GM19455 (cell line): ENCODE measurements around the gene DESI1.
"Not testable (repeated sequence)": the region's sequence is repeated elsewhere in the genome, so short reads cannot be mapped to it uniquely, and the experiment has no call there.

Experiments
- ATAC-seq: cut with Tn5 transposase; IDR thresholded peaks from one replicate; pipeline ENCODE4 v1.9.1; 2021; ENCODE audit not compliant: unreplicated experiment

The DESI1 gene

DNA sequence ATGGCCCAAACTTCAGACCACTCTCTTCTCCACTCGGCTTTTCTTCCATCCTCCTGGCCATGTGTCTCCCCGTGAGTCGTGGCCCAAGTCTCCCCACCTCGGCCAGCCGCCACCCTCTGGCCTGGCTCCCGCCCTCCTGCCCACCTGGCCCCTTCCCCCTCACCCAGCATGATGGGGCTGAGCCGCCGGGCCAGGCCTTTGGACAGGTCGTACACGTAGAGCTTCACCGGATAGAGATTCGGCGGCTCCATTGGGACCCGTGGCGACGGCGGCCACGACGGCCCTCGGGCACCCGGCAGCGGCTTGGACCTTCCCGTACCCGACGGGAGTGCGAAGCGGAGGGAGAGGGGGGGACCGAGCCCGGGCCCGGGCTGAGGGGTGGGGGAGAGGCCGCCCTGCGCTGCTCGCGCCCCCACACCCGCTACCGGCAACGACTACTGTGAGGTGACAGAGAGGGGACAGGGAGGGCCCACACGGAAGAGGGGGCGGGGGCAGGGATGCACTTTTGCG is at the start of gene DESI1:
DESI1 (minus strand) TSS at position 455 of the 510 bp plus-strand sequence; CDS start at position 251, 204 bp downstream.
- ATAC-seq = peak; percentile 59

DNA sequence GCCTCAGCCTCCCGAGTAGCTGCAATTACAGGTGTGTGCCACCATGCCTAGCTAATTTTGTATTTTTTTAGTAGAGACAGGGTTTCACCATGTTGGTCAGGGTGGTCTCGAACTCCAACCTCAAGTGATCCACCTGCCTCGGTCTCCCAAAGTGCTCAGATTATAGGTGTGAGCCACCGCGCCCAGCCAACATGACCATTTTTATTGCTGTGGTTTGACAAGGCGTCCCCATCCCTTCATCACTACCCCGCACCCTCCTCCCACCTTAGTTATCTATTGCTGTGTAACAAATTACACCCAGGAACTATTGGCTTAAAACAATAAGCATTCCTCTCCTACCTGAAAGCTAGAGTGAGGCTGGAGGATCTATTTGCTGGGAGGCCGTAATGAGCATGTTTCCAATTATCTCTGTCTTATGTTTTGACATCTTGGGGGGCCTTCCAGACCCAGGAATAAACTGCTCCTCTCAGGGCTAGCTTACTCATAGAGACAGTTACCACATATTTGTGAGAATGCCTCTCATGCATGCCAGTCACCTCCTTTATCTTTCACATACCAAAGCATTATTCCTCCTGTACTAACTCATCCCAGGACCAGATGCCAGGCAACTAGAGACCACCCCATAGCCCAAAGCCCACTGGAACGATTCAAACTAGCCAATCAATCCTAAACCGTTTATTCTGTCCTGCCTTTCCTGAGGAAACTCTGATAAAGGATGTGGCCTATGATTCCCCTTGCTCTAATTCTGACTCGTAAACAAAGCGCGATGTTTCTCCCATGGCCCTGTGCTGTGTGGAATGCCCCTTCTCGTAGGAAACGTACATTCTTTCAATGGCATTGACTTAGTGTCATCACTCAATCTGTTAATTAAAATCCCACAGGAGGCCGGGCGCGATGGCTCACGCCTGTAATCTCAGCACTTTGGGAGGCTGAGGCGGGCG is 48.4 kb upstream of the DESI1 start:
- ATAC-seq = no peak

DNA sequence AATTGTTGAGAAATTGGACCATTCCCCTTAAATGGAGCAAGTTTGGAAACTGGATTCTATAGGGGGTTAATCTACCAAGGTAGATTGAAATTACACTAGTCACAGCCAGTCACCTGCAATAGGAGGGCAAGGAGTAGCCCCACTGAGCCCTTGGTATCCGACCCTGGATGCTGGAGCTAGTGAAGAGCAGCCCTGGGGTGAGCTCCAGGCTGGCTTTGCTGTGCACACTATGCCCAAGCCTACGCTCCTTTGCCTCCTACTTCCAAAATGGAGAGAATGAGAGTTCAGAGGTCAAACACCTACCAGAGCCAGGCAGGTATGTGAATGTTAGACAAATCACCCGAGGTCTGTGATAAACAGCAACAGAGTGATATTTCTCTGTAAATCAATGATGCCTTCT is 44.1 kb upstream of the DESI1 start:
- no peak for ATAC-seq

DNA sequence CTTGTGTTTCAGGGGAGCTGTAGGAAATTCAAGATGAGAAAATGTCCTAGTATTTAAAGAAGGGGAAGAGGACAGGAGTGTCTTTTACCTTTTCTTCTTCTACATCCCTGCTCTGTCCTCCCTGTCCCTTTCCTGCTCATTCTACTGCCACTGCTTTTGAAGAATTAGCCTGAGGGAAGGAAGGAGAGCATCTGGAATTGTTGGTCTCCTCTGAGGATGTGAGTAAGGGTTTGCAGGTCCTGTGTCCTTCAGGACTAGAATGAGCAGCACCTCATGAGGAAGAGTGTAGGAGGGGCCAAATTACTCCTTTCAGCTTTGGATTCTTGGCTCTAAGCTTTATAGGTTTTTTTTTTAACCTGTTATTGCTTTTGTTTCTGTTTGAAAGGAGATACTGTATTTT is 43.6 kb upstream of the DESI1 start:
- ATAC-seq = no peak

DNA sequence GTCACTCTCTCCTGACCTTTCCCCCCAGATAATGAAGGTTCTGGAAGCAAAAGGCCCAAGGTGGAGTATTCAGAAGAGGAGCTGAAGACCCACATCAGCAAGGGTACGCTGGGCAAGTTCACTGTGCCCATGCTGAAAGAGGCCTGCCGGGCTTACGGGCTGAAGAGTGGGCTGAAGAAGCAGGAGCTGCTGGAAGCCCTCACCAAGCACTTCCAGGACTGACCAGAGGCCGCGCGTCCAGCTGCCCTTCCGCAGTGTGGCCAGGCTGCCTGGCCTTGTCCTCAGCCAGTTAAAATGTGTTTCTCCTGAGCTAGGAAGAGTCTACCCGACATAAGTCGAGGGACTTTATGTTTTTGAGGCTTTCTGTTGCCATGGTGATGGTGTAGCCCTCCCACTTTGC is 42.8 kb upstream of the DESI1 start:
- ATAC-seq = not testable (repeated sequence)

DNA sequence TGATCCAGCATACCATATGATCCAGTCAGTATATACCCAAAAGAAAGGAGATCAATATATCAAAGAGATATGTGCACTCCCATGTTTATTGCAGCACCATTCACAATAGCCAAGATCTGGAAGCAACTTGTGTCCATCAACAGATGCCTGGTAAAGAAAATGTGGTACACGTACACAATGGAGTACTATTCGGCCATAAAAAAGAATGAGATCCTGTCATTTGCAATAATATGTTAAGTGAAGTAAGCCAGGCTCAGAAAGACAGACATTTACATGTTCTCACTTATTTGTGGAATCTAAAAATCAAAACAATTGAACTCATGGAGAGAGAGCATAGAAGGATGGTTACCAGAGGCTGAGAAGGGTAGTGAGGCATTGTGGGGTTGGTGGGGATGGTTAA is 40.9 kb upstream of the DESI1 start:
- ATAC-seq = no peak

DNA sequence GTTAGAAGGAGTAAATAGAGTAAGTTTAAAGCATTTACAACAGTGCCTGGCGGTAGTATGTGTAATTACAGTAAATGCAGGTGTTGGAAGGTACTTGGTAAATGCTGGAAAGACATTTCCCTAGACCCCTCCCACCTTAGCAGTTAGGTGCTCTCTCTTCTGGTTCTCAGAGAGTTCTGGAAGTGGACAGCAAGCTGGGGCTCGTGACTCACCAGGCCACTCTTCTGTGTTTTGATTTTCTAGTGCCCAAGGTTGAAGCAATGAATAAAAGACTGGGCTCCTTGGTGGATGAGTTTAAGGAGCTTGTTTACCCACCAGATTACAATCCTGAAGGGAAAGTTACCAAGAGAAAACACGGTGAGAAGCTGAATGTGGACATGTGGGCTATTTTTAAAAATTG is 40.2 kb upstream of the DESI1 start:
- ATAC-seq = no peak

DNA sequence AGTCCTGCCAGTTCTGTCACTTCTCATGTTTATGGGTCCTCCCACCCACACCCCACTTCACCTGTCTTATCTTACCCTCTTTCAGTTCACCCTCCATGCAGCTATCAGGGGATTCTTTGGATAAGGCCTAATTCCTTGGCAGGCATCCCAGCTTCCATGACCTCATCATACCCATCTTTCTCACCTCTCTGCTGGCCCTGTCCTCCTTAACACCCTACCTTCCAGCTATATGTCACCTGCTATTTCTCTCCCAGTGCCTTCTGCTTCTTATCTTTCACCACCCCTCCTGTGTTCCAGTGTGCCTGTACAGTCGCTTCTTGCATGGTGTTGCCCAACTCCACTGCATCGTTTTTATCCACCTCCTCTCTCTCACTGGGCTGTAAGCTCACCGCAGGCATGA is 39.6 kb upstream of the DESI1 start:
- no peak for ATAC-seq

DNA sequence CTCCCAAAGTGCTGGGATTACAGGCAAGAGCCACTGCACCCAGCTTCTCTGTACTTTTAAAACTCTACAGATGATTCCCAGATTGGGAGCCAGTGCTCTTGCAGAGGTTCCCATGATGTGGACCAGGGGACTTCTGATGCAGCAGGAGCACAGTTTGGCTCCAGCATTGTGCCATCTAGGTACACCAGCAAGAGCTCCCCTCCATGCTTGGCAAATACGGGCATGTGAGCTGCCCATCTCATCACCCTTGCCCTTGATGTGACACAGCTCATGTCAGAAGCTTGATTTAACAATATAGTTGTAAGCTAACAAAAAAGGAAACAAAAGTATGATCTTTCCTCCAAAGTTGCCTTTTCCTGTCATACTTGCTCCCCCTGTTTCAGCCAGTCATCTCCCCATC is 39.1 kb upstream of the DESI1 start:
- no peak for ATAC-seq

DNA sequence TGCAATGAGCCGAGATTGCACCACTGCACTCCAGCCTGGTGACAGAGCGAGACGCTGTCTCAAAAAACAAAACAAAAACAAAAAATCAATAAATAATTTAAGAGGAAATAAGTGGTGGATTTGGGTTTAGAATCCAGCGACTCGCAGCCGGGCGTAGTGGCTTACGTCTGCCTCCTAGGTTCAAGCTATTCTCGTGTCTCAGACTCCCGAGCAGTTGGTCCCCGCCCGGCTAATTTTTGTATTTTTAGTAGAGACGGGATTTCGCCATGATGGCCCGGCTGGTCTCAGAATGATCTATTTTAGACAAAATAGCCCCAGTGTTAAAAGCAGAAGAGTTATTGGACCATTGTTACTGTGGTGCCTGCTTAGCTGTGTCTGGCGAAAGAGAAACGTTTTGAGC is 38.0 kb upstream of the DESI1 start:
- no peak for ATAC-seq

DNA sequence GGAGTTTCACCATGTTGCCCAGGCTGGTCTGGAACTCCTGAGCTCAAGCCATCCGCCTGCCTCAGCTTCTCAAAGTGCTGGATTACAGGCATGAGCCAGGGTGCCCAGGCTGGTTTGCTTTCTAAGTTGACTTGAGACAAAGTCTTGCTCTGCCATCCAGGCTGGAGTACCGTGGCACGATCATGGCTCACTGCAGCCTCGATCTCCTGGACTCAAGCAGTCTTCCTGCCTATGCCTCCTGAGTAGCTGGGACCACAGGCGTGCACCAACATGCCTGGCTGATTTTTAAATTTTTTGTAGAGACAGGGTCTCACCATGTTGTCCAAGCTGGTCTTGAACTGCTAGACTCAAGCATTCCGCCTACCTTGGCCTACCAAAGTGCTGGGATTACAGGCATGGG is 36.9 kb upstream of the DESI1 start:
- ATAC-seq = no peak

DNA sequence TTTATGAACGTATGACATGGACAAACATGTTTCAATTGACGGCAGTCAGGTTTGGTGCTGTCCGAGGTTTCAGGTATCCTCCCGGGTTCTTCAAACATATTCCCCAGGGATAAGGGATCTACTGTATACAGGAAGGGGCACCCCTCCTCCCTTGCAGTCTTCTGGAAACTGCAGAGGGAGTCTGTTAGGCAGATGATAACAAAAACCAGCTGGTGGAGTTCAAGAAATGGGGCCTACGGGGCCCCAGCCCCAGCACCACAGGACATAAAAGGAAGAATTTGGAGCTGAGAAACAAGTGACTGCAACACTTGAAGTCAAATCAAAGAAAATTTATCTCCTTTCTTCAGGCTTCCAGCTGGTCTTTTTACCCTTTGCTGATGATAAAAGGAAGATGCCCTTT is 35.7 kb upstream of the DESI1 start:
- no peak for ATAC-seq

DNA sequence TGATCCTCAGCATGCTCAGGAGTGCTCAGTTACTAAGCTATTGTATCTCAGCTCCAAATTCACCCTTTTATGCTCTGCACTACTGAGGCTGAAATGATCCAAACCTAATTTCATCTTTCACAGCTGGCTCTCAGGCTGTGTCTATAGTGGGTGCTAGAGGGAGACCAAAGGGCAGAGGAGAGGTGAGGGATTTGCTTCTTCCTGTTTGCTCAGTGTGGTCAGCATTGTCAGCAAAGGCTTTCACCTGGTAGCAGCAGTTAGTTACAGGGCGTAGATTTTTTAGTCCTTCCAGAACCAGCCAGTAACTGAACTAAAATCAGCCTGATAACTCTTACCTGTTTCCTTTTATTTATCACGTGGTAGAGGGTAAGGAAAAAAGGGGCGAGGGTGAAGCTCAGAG is 33.5 kb upstream of the DESI1 start:
- no peak for ATAC-seq

DNA sequence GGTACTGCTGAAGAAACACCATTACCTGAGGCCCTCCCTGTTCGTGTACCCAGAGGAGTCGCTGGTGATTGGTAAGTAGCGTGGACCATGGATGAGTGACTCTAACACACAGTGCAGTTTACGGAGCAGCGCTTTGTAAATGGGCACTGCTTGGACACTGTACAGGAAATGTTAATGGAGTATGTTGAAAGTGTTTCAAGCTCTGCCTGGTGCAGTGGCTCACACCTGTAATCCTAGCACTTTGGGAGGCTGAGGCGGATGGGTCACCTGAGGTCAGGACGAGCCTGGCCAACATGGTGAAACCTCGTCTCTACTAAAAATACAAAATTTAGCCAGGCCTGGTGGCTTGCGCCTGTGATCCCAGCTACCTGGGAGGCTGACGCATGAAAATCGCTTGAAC is 30.0 kb upstream of the DESI1 start:
- ATAC-seq = no peak

DNA sequence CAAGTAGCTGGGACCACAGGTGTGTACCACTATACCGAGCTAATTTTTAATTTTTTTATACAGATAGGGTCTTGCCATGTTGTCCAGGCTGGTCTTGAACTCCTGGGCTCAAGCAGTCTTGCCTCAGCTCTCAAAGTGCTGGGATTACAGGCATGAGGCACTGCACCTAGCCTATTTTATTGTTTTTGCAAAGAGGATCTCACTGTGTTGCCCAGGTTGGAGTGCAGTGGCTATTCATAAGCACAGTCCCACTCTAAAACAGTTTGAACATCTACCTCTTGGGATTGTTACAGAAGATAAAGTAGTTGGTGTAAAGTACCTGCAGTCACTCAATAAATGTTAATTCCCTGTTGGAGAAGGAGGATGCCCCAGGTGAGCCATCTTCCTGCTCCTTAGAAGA is 29.4 kb upstream of the DESI1 start:
- ATAC-seq = no peak

DNA sequence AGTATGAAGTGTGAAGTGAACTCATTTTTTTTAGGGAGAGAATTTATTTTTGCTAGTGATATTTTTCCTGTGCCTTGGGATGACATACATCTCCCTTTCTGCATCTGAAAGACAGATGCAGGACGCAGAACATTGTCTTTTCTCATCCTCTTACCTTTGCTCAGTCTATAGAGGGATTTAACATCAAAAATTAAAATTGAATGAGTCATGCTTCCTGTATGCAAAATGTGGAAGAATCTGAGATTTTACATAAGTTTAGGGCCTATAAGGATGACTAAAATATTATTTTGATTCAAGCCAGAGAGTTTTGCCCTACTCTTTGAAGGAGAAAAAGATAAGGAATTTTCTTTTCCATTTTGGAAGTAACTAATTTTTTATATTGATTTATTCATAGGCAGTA is 27.6 kb upstream of the DESI1 start:
- no peak for ATAC-seq

DNA sequence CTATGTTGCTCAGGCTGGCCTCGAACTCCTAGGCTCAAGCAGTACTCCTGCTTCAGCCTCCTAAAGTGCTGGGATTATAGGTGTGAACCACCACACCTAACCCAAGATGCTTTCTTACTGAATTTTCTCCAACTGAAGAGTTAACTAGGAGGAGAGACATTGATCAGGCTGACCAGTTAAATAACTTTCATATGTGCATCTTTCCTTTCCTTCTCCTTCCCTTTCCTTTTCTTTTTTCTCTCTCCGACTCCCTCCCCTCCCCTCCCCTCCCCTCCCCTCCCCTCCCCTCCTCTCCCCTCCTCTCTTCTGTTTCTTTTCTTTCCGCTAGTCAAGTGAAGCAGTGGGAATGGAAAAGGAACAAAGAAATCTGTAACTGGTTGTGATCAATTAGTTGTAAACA is 26.9 kb upstream of the DESI1 start:
- ATAC-seq = no peak

DNA sequence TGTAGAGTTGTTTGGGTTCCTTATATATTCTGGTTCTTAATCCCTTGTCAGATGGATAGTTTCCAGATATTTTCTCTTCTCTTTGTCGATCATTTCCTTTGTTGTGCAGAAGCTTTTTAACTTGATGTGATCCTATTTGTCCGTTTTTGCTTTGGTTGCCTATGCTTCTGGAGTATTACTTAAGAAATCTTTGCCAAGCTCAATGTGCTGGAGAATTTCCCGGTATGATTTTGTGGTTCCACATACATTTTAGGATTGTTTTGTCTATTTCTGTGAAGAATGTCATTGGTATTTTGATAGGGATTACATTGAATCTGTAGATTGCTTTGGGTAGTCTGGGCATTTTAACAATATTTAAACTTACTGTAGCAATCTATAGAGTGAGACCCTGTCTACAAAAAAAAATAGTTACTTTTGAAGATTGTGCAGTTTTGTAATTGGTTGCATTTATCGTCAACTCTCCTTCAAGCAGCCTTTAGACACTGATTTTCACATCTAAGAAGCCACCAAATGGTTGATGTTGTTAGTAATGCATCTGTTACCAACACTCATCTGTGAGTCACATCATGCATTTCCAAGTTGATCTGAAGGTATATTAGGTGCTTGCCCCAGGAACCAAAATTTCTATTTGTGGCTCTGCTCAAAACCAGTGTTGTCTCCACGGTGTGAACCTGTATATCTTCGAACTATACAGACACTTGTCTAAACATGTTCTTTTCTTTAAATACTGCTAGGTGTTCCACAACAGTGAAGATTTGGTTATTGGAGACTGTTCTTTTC is 21.7 kb upstream of the DESI1 start:
- ATAC-seq = no peak

DNA sequence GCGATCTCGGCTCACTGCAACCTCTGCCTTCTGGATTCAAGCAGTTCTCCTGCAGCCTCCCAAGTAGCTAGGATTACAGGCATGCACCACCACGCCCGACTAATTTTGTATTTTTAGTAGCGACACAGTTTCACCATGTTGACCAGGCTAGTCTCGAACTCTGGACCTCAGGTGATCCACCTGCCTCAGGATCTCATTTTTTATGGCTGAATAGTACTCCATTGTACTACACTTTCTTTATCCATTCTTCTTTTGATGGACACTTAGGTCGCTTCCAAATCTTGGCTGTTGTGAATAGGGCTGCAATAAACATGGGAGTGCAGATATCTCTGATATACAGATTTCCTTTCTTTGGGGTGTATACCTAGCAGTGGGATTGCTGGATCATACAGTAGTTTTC is 21.0 kb upstream of the DESI1 start:
- no peak for ATAC-seq

DNA sequence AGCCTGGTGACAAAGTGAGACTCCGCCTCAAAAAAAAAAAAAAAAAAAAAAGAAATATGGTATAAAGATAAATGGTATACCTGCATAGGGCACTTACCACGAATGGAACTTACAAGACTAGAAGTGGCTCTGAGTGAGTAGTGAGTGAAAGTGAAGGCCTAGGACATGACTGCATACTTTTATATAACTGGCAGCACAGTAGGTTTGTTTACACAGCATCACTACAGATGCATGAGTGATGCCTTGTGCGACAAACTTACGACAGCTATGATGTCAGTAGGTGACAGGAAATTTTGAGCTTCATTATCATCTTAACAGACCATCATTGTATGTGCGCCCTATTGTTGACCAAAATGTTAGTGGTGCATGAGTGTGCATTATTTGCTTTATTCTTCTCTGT is 17.9 kb upstream of the DESI1 start:
- no peak for ATAC-seq

DNA sequence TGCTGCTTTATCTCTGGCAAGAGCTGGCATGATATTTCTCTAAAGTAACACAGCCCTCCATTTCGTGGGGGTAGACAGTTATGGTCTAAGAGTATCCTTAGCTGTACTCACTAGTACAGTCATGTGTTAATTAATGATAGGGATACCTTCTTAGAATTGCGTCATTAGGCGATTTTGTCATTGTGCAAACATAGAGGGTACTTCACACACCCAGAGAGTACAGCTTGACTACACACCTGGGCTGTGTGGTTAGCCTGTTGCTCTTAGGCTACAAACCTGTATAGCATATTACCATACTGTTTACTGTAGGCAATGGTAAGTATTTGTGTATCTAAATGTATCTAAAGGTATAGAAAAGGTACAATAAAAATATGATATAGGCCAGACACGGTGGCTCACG is 17.3 kb upstream of the DESI1 start:
- ATAC-seq = no peak

DNA sequence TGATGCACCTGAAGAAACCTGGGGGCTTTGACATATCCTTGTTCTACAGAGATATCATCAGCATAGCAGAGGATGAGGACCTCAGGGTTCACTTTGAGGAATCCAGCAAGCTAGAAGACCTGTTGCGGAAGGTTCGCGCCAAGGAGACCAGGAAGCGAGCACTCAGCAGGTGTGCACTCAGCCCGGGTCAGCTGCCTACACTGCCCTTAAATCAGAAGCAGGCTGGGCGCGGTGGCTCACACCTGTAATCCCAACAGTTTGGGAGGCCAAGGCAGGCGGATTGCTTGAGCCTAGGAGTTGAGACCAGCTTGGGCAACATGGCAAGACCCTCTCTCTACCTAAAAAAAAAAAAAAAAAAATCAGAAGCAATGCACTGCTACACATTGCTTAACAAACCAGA is 16.8 kb upstream of the DESI1 start:
- ATAC-seq = not testable (repeated sequence)
